ENCODE measurements around the gene KRTAP20-3.

GRCh38 chr21:30598802-30599201, 43.9 kb upstream of the KRTAP20-3 start, which contains the start of gene KRTAP6-2:
- TF ChIP-seq CTCF (IDR thresholded peaks at IDR 0.05; ENCODE audit: insufficient read depth, low read depth, low read length) (no peak), EZH2 (IDR thresholded peaks at IDR 0.05; ENCODE audit: insufficient read depth, low read length) (no peak)
